ENCODE measurements around the gene IL17RD. TPM values are rescaled to one million over a fixed set of nuclear protein-coding genes. Genes with fewer than 3 reads are reported as not detected.
A peak's percentile ranks its signal among the peaks of the same experiment; 100 is the strongest.

Gene IL17RD
- total RNA-seq, 2 experiments from 2014 or later, result not detected

- intact Hi-C loops (cut with micrococcal nuclease), result no loop called here
- TF ChIP-seq, protein P1, sequence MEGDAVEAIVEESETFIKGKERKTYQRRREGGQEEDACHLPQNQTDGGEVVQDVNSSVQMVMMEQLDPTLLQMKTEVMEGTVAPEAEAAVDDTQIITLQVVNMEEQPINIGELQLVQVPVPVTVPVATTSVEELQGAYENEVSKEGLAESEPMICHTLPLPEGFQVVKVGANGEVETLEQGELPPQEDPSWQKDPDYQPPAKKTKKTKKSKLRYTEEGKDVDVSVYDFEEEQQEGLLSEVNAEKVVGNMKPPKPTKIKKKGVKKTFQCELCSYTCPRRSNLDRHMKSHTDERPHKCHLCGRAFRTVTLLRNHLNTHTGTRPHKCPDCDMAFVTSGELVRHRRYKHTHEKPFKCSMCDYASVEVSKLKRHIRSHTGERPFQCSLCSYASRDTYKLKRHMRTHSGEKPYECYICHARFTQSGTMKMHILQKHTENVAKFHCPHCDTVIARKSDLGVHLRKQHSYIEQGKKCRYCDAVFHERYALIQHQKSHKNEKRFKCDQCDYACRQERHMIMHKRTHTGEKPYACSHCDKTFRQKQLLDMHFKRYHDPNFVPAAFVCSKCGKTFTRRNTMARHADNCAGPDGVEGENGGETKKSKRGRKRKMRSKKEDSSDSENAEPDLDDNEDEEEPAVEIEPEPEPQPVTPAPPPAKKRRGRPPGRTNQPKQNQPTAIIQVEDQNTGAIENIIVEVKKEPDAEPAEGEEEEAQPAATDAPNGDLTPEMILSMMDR (IDR thresholded peaks at IDR 0.05), result peak; percentile 97
- ATAC-seq (peak; percentile 80), DNase-seq (peak; percentile 79)
- Mint-ChIP-seq H3K9me3 (no peaks in the 10 kb centered on the region), H3K27ac (no peak overlapping the region), H3K4me3 (peak overlapping the region; percentile 58), H3K27me3 (peaks cover 45% of the 10 kb centered on the region), H3K4me1 (ENCODE audit: low read depth) (peaks cover 6% of the 10 kb centered on the region), H3K36me3 (ENCODE audit: low read depth) (no peaks in the 10 kb centered on the region)
- CTCF ChIA-PET, result interaction anchor here (0.6 to 2.9 kb wide), 39 partner anchors 9 to 686 kb away, joined by 3 to 21 read pairs (median 3); partner anchors contain the start of gene APPL1
- POLR2A ChIA-PET, result interaction anchor here (1.0 kb wide), 1 partner anchor 765 kb away, joined by 3 read pairs; no protein-coding TSS in a partner anchor
These were observed 4.9 kb upstream of the IL17RD start for GRCh38 chr3:57169872-57170623.

GRCh38 chr3:57169108-57169507, 4.0 kb upstream of the IL17RD start:
- DNase-seq (no peak), ATAC-seq (no peak)
- H3K4me1 Mint-ChIP-seq (ENCODE audit: low read depth), result peaks cover 10% of the 10 kb centered on the region
- H3K4me3 Mint-ChIP-seq, result no peak overlapping the region
- CTCF ChIA-PET, result interaction anchor here (0.6 to 2.9 kb wide), 16 partner anchors 10 to 687 kb away, joined by 3 to 21 read pairs (median 4); no protein-coding TSS in a partner anchor
- peaks cover 48% of the 10 kb centered on the region for H3K27me3 Mint-ChIP-seq
- TF ChIP-seq, protein P1 (IDR thresholded peaks at IDR 0.05), result no peak
- POLR2A ChIA-PET, result interaction anchor here (0.6 kb wide), 1 partner anchor 173 kb away, joined by 8 read pairs; no protein-coding TSS in a partner anchor
- H3K9me3 Mint-ChIP-seq, result no peaks in the 10 kb centered on the region
- intact Hi-C loops (cut with micrococcal nuclease), result no loop called here
- no peaks in the 10 kb centered on the region for H3K36me3 Mint-ChIP-seq (ENCODE audit: low read depth)
- H3K27ac Mint-ChIP-seq, result no peak overlapping the region

- ChIA-PET CTCF (no interaction called here), POLR2A (no interaction called here)
- intact Hi-C loops (cut with micrococcal nuclease), result no loop called here
- TF ChIP-seq, protein P1 (IDR thresholded peaks at IDR 0.05), result no peak
- peaks cover 14% of the 10 kb centered on the region for H3K4me1 Mint-ChIP-seq (ENCODE audit: low read depth)
- H3K9me3 Mint-ChIP-seq, result no peaks in the 10 kb centered on the region
- no peak overlapping the region for H3K4me3 Mint-ChIP-seq
- DNase-seq (no peak), ATAC-seq (no peak)
- H3K27ac Mint-ChIP-seq, result no peak overlapping the region
- no peaks in the 10 kb centered on the region for H3K36me3 Mint-ChIP-seq (ENCODE audit: low read depth)
- peaks cover 55% of the 10 kb centered on the region for H3K27me3 Mint-ChIP-seq
These were observed 3.0 kb upstream of the IL17RD start for GRCh38 chr3:57168151-57168550.

GRCh38 chr3:57166660-57167059, 1.5 kb upstream of the IL17RD start:
- H3K27me3 Mint-ChIP-seq, result peaks cover 64% of the 10 kb centered on the region
- H3K4me3 Mint-ChIP-seq, result no peak overlapping the region
- TF ChIP-seq, protein P1 (IDR thresholded peaks at IDR 0.05), result no peak
- ChIA-PET POLR2A (no interaction called here), CTCF (interaction anchor here (0.6 to 1.3 kb wide), 2 partner anchors 65 to 682 kb away, joined by 3 to 4 read pairs; no protein-coding TSS in a partner anchor)
- intact Hi-C loops (cut with micrococcal nuclease), result no loop called here
- H3K9me3 Mint-ChIP-seq, result no peaks in the 10 kb centered on the region
- no peak overlapping the region for H3K27ac Mint-ChIP-seq
- no peak for DNase-seq
- H3K36me3 Mint-ChIP-seq (ENCODE audit: low read depth), result no peaks in the 10 kb centered on the region
- ATAC-seq, result no peak
- peaks cover 14% of the 10 kb centered on the region for H3K4me1 Mint-ChIP-seq (ENCODE audit: low read depth)

- POLR2A ChIA-PET, result interaction anchor here (0.7 kb wide), 1 partner anchor 12 kb away, joined by 3 read pairs; no protein-coding TSS in a partner anchor
- peaks cover 70% of the 10 kb centered on the region for H3K27me3 Mint-ChIP-seq
- TF ChIP-seq, protein P1 (IDR thresholded peaks at IDR 0.05), result no peak
- H3K27ac Mint-ChIP-seq, result no peak overlapping the region
- no peaks in the 10 kb centered on the region for H3K9me3 Mint-ChIP-seq
- H3K4me3 Mint-ChIP-seq, result peak overlapping the region; percentile 54
- no peaks in the 10 kb centered on the region for H3K36me3 Mint-ChIP-seq (ENCODE audit: low read depth)
- no peak for ATAC-seq
- DNase-seq, result no peak
- H3K4me1 Mint-ChIP-seq (ENCODE audit: low read depth), result peaks cover 14% of the 10 kb centered on the region
- intact Hi-C loops (cut with micrococcal nuclease), result no loop called here
- CTCF ChIA-PET, result no interaction called here
These were observed 488 bp upstream of the IL17RD start for GRCh38 chr3:57165641-57166040.
